GM12878 (cell line): ENCODE results near the gene HRH2. TPM values are rescaled to one million over a fixed set of nuclear protein-coding genes. Genes with fewer than 3 reads are reported as not detected.

Experiments
- ATAC-seq: fragments of 200-7000 bp; cut with Tn5 transposase; 3 replicates; pipeline ENCODE4 v1.9.1; 2020; ENCODE audit warnings: mild to moderate bottlenecking, moderate library complexity
- BruUV-seq: library from RNA; stranded (reverse); fragments of 400-500 nt; replicated peaks from 2 replicates; lab custom pipeline; 2021; lab: Mats Ljungman, UMichigan
- CTCF ChIA-PET: fragments of 300-600 bp; sonication (Branson Sonifier 250); formaldehyde crosslinking; extraction: SDS; loops from one replicate; lab custom pipeline; 2021; ENCODE audit warnings: inconsistent platforms; lab: Yijun Ruan, JAX
- POLR2A ChIA-PET: fragments of 350-600 bp; formaldehyde crosslinking; extraction: SDS; loops from one replicate; lab custom pipeline; 2021; ENCODE audit warnings: inconsistent platforms; lab: Charles Lee
- RAD21 ChIA-PET: fragments of 300-600 bp; sonication (Branson Sonifier 250); formaldehyde crosslinking; loops from one replicate; lab custom pipeline; 2023; ENCODE audit warnings: antibody characterized with exemption; ENCODE audit not compliant: unreplicated experiment; lab: Charles Lee
- SMC1A ChIA-PET: fragments of 300-600 bp; sonication (Branson Sonifier 250); formaldehyde crosslinking; loops from one replicate; lab custom pipeline; 2023; ENCODE audit not compliant: unreplicated experiment, uncharacterized antibody; lab: Charles Lee
- DNase-seq: peaks from one replicate; pipeline ENCODE4 v3.0.0-alpha.2; 2011; ENCODE audit warnings: low read depth, low spot score
- FAIRE-seq: peaks from 3 replicates; lab custom pipeline; 2011; peaks lifted over from hg19 to GRCh38; lab: Jason Lieb, UNC
- H2AFZ ChIP-seq: 2 replicates; pipeline ENCODE4 v1.6.0; 2011; ENCODE audit warnings: low read depth, low read length, control low read depth; ENCODE audit not compliant: control insufficient read depth
- H3K27ac ChIP-seq: 2 replicates; pipeline ENCODE4 v1.5.1; 2011; ENCODE audit warnings: control low read depth; ENCODE audit not compliant: control insufficient read depth, insufficient read depth
- H3K27me3 ChIP-seq, 2 experiments: replicated peaks in 1 of 2; 2 replicates each; pipeline versions ENCODE4 v1.6.0 to v1.6.1; 2011; ENCODE audit warnings: low read length in 1 of 2; ENCODE audit not compliant: control insufficient read depth in 2 of 2, insufficient read depth in 2 of 2
- H3K36me3 ChIP-seq, 2 experiments: 2 replicates each; pipeline ENCODE4 v1.5.1; 2011; ENCODE audit warnings: low read length in 1 of 2; ENCODE audit not compliant: control insufficient read depth in 2 of 2, insufficient read depth in 2 of 2
- H3K4me1 ChIP-seq: 2 replicates; pipeline ENCODE4 v1.6.1; 2011; ENCODE audit warnings: mild to moderate bottlenecking, low read length, moderate library complexity, mixed read lengths; ENCODE audit not compliant: control insufficient read depth, insufficient read depth
- H3K4me2 ChIP-seq: 2 replicates; pipeline ENCODE4 v1.6.0; 2011; ENCODE audit warnings: control low read depth; ENCODE audit not compliant: control insufficient read depth, insufficient read depth
- H3K4me3 ChIP-seq: fragments of 200-600 bp; sonication (generic); 2 replicates; pipeline ENCODE4 v1.5.1; 2016
- H3K79me2 ChIP-seq: 2 replicates; pipeline ENCODE4 v1.6.0; 2011; ENCODE audit warnings: low read length; ENCODE audit not compliant: control insufficient read depth, insufficient read depth
- H3K9ac ChIP-seq: 2 replicates; pipeline ENCODE4 v1.8.0; 2011; ENCODE audit warnings: low read length, control low read depth, mixed read lengths; ENCODE audit not compliant: control insufficient read depth, insufficient read depth
- H3K9me3 ChIP-seq: replicated peaks from 3 replicates; pipeline ENCODE4 v1.5.1; 2011; ENCODE audit warnings: mild to moderate bottlenecking, low read length; ENCODE audit not compliant: control insufficient read depth, insufficient read depth
- H4K20me1 ChIP-seq: 2 replicates; pipeline ENCODE4 v1.6.0; 2011; ENCODE audit not compliant: control insufficient read depth, insufficient read depth
- GABPA ChIP-seq: IDR thresholded peaks from 2 replicates; pipeline ENCODE4 v1.6.1; 2014; ENCODE audit warnings: antibody characterized with exemption, low read depth, mild to moderate bottlenecking, inconsistent platforms
- POLR2AphosphoS5 ChIP-seq: IDR thresholded peaks from 2 replicates; pipeline ENCODE4 v1.6.1; 2011; ENCODE audit warnings: mild to moderate bottlenecking, low read length, inconsistent platforms
- WGBS: methylation state at CpG from one replicate; pipeline ENCODE4 v1.1.6; 2016; ENCODE audit warnings: low lambda C conversion rate; ENCODE audit not compliant: insufficient replicate concordance, insufficient coverage; ENCODE audit errors: missing lambda C conversion rate; 5-methylcytosine and 5-hydroxymethylcytosine counted together
- in situ Hi-C: fragments of 300-500 bp; cut with MboI; formaldehyde crosslinking; loops from 9 replicates; pipeline ENCODE4 v1.14.3; 2018; ENCODE audit warnings: mixed read lengths
- intact Hi-C: fragments of 100-400 bp; cut with micrococcal nuclease; formaldehyde crosslinking; loops from one replicate; pipeline ENCODE4 v1.14.2; 2022; ENCODE audit not compliant: unreplicated experiment
- polyA plus RNA-seq, 11 experiments: library from polyadenylated mRNA; depleted of rRNA in 4 of 11; unstranded in 6 of 11; stranded (reverse) in 5 of 11; fragments of >200 nt; fragmentation: Nextera tagmentation in 4 of 11; fragmentation: Illumina TruSeq in 1 of 11; extraction: Ambion mirVana in 4 of 11; extraction: Trizol in 1 of 11; gene quantifications; 1 replicate in 1 of 11; 2 replicates in 10 of 11; pipeline versions ENCODE4 v1.2.1 to v1.2.3, GENCODE V29; 2011 to 2016; ENCODE audit warnings: inconsistent platforms in 2 of 11, missing spikeins in 2 of 11, low read depth in 1 of 11
- total RNA-seq, 4 experiments: library from RNA; depleted of rRNA in 3 of 4; stranded (reverse); fragments of >200 nt in 3 of 4; fragmentation: Illumina TruSeq in 1 of 4; extraction: Trizol in 1 of 4; gene quantifications; 2 replicates each; pipeline versions ENCODE4 v1.2.1 to v1.2.3, GENCODE V29; 2013 to 2021
- TF ChIP-seq, protein P1 (sequence below): IDR thresholded peaks from 2 replicates; pipeline ENCODE4 v1.6.1; 2012; ENCODE audit warnings: low read depth, low read length, improper control_type of control experiment
- TF ChIP-seq, protein P2 (sequence below): fragments of 450-650 bp; IDR thresholded peaks from 2 replicates; pipeline ENCODE4 v1.6.1; 2017; ENCODE audit warnings: mild to moderate bottlenecking

HRH2 gene
- total and polyA plus RNA-seq, 10 of the 15 experiments (the other 5 are each of a cell fraction or from before 2014, with no cell fraction given): 0.01 to 0.05 (median 0.03) TPM; not detected in 7

DNA sequence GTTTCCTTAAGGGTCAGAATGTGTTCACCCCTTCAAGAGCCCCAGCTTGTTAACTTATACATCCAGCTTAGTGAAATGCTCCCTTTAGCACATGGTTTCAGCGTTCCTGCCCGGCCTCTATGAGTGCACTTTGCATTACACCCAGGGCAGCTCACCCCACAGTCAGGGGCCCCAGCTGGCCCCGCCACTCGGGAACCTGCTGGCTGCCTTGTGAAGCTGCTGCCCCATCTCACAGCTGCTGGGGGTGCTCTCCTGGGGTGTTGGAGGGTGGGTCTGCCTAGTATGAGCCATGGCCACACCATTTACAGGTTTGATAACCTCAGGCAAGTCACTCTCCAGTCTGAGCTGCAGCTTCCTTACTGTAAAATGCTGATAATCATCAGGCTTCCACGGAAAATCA, 32.2 kb downstream of the HRH2 start:
- WGBS: 35% methylated on average over 5 of the region's 5 CpGs
- TF ChIP-seq GABPA (no peak), POLR2AphosphoS5 (no peak)
- TF ChIP-seq, protein P1, sequence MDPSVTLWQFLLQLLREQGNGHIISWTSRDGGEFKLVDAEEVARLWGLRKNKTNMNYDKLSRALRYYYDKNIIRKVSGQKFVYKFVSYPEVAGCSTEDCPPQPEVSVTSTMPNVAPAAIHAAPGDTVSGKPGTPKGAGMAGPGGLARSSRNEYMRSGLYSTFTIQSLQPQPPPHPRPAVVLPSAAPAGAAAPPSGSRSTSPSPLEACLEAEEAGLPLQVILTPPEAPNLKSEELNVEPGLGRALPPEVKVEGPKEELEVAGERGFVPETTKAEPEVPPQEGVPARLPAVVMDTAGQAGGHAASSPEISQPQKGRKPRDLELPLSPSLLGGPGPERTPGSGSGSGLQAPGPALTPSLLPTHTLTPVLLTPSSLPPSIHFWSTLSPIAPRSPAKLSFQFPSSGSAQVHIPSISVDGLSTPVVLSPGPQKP: no peak
- TF ChIP-seq, protein P2, sequence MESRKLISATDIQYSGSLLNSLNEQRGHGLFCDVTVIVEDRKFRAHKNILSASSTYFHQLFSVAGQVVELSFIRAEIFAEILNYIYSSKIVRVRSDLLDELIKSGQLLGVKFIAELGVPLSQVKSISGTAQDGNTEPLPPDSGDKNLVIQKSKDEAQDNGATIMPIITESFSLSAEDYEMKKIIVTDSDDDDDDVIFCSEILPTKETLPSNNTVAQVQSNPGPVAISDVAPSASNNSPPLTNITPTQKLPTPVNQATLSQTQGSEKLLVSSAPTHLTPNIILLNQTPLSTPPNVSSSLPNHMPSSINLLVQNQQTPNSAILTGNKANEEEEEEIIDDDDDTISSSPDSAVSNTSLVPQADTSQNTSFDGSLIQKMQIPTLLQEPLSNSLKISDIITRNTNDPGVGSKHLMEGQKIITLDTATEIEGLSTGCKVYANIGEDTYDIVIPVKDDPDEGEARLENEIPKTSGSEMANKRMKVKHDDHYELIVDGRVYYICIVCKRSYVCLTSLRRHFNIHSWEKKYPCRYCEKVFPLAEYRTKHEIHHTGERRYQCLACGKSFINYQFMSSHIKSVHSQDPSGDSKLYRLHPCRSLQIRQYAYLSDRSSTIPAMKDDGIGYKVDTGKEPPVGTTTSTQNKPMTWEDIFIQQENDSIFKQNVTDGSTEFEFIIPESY: no peak
- H3K79me2 ChIP-seq: no peaks in the 10 kb centered on the region
- ChIA-PET SMC1A (no interaction called here), POLR2A (no interaction called here), CTCF (no interaction called here), RAD21 (no interaction called here)
- BruUV-seq: no TSS peak
- no peak overlapping the region for H3K27ac ChIP-seq
- intact Hi-C loops: no loop called here
- H3K4me1 ChIP-seq: no peaks in the 10 kb centered on the region
- in situ Hi-C loops: loop anchor here (10.0 kb wide), 1 partner anchor 735 kb away; no protein-coding TSS in a partner anchor
- no peaks in the 10 kb centered on the region for H4K20me1 ChIP-seq
- no peak overlapping the region for H2AFZ ChIP-seq
- H3K9ac ChIP-seq: no peak overlapping the region
- no peak for FAIRE-seq
- H3K4me3 ChIP-seq: no peak overlapping the region
- no peak for DNase-seq
- no peaks in the 10 kb centered on the region for H3K36me3 ChIP-seq
- H3K9me3 ChIP-seq: no peaks in the 10 kb centered on the region
- peaks cover 1 to 4% of the 10 kb centered on the region in 2 experiments; a peak in 2 of 4 replicates for H3K27me3 ChIP-seq
- H3K4me2 ChIP-seq: no peak overlapping the region
- ATAC-seq: no peak
